Superior temporal gyrus (tissue), 1 donor: ENCODE data around the gene BDH1.
"Not testable (repeated sequence)": the region's sequence is repeated elsewhere in the genome, so short reads cannot be mapped to it uniquely, and the experiment has no call there.

ENCODE experiments used
- DNase-seq: peaks from one replicate; pipeline ENCODE4 v3.0.0-alpha.2; 2016; ENCODE audit errors: extremely low spot score

BDH1 gene

GRCh38 chr3:197487911-197488391 is 67.8 kb downstream of the BDH1 start:
- DNase-seq: no peak

GRCh38 chr3:197486861-197487260 is 68.9 kb downstream of the BDH1 start:
- no peak for DNase-seq

GRCh38 chr3:197485143-197485542 is 70.6 kb downstream of the BDH1 start:
- DNase-seq: no peak

- DNase-seq: no peak
Observed at GRCh38 chr3:197484204-197484901, 71.4 kb downstream of the BDH1 start.

GRCh38 chr3:197482001-197482400 is 73.8 kb downstream of the BDH1 start:
- DNase-seq: no peak

- no peak for DNase-seq
Observed at GRCh38 chr3:197480320-197480719, 75.4 kb downstream of the BDH1 start.

- no peak for DNase-seq
Observed at GRCh38 chr3:197478746-197479668, 76.8 kb downstream of the BDH1 start.

- DNase-seq: not testable (repeated sequence)
Observed at GRCh38 chr3:197477816-197478215, 78.0 kb downstream of the BDH1 start.

GRCh38 chr3:197475997-197476525 is 79.7 kb downstream of the BDH1 start:
- no peak for DNase-seq

GRCh38 chr3:197475514-197475913 is 80.3 kb downstream of the BDH1 start:
- DNase-seq: no peak

- DNase-seq: no peak
Observed at GRCh38 chr3:197472151-197472550, 83.6 kb downstream of the BDH1 start.

- DNase-seq: no peak
Observed at GRCh38 chr3:197471221-197472010, 84.4 kb downstream of the BDH1 start.

GRCh38 chr3:197468866-197469382 is 86.8 kb downstream of the BDH1 start:
- no peak for DNase-seq

- no peak for DNase-seq
Observed at GRCh38 chr3:197468167-197468566, 87.6 kb downstream of the BDH1 start.

GRCh38 chr3:197466586-197467399 is 89.0 kb downstream of the BDH1 start:
- peak; percentile 77 for DNase-seq

- no peak for DNase-seq
Observed at GRCh38 chr3:197465996-197466549, 89.7 kb downstream of the BDH1 start.

- no peak for DNase-seq
Observed at GRCh38 chr3:197465197-197465995, 90.4 kb downstream of the BDH1 start.

- no peak for DNase-seq
Observed at GRCh38 chr3:197464794-197465193, 91.0 kb downstream of the BDH1 start.

GRCh38 chr3:197463279-197463678 is 92.5 kb downstream of the BDH1 start:
- DNase-seq: no peak
